ENCODE results near the gene CLASRP.
"Not testable (repeated sequence)": the region's sequence is repeated elsewhere in the genome, so short reads cannot be mapped to it uniquely, and the experiment has no call there.

CLASRP gene, protein sequence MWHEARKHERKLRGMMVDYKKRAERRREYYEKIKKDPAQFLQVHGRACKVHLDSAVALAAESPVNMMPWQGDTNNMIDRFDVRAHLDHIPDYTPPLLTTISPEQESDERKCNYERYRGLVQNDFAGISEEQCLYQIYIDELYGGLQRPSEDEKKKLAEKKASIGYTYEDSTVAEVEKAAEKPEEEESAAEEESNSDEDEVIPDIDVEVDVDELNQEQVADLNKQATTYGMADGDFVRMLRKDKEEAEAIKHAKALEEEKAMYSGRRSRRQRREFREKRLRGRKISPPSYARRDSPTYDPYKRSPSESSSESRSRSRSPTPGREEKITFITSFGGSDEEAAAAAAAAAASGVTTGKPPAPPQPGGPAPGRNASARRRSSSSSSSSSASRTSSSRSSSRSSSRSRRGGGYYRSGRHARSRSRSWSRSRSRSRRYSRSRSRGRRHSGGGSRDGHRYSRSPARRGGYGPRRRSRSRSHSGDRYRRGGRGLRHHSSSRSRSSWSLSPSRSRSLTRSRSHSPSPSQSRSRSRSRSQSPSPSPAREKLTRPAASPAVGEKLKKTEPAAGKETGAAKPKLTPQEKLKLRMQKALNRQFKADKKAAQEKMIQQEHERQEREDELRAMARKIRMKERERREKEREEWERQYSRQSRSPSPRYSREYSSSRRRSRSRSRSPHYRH

DNA sequence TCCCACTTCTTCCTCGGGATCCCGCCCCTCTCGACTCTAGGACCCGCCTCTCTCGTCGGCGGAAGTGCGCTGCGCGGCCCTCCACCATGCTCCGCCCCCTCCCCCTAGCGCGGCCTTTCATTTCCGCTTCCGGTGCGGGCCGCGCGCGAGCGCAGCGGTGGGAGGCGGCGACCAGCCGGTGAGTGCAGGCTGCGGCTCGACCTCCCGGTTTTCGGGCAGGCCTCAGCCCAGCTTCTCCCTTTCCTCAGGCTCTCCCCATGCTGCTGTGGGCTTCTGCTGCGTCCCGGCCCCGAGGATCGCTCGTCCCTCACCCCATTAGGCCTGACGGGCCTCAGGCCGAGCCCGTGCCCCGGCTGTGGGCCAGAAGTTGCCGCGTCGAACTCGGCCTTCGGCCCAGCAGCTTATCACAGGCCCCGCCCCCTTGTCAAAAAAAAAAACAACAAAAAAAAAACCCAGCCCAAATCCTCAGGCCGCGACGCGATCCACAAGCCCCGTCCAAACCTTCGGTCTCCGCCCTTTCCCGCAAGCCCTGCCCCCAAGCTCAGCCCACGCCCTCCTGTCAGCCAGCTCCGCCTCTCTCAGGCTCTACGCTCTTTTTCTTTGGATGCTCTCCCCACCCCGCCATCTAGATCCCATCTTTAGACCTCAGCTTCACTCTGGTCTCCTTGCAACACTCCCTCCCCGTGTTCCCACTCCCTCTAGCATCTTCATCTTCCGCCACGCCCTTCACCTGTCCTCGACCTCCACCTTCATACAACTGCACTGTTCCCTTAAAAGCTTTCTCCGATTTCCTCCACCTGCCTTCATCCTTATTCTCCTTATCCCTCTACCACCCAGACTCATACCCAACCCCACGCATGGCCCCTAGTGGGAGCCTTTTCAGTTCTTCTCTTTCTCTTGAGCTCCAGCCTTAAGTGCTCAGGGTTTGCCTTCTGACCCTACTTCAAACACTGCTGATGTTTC is at the start of gene CLASRP:
Gene CLASRP, plus strand, starts transcription at position 115 of the 963 bp plus-strand sequence. CDS start 1,168 bp downstream, outside the sequence.
- DNase-seq (ENCODE audit: low read depth): peak; percentile 88

DNA sequence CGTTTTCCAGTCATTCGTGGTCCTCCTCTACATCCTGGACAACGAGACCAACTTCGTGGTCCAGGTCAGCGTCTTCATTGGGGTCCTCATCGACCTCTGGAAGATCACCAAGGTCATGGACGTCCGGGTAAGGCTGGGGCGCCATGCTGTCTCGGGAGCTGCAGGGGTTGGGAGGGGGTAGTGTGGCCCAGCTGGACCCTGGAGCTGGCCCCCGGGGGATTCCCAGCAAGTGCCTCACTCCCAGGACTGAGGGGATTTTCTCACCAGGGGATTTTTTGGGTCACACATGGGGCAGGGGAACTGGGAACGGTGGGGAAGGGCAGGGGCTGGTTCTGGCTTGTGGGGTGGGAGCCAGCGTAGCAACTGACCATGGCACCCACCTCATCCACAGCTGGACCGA is 48.4 kb upstream of the CLASRP start:
- DNase-seq (ENCODE audit: low read depth): no peak

DNA sequence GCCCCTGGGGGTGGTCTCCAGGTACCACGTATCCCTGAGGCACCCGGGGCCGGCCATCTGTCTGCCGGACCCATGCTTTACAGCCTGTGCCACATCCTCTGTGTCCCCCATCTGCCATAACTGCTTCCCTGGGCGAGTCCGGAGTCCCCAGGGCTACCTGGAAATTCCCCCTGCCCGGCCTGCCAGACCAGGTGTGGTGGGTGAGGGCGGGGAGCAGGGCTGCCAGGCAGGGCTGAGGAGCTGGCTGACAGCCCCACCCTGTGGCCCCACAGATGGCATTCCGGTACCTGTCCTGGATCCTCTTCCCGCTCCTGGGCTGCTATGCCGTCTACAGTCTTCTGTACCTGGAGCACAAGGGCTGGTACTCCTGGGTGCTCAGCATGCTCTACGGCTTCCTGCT is 47.9 kb upstream of the CLASRP start:
- no peak for DNase-seq (ENCODE audit: low read depth)

DNA sequence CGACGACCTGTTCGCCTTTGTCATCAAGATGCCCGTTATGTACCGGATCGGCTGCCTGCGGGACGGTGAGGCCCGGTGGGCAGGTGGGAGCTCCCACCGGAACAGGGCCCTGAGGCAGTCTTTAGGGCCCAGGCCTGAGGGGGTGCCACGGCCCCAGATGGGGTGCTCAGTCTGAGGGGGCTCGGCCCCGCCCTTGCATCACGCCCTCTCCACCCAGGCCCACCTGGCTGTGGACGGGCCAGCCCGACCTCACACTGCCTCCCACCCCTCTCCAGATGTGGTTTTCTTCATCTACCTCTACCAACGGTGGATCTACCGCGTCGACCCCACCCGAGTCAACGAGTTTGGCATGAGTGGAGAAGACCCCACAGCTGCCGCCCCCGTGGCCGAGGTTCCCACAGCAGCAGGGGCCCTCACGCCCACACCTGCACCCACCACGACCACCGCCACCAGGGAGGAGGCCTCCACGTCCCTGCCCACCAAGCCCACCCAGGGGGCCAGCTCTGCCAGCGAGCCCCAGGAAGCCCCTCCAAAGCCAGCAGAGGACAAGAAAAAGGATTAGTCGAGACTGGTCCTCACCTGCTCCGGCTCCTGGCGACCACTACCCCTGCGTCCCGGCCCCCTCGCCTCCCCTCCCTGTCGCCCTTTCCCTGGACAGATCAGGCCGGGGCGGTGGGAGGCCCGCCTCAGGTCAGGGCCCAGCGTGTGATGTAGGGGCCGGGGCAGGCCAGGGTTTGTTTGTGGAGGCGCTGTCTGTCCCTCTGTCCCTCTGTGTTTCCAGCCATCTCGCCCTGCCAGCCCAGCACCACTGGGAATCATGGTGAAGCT is 46.3 kb upstream of the CLASRP start:
- DNase-seq (ENCODE audit: low read depth): no peak

DNA sequence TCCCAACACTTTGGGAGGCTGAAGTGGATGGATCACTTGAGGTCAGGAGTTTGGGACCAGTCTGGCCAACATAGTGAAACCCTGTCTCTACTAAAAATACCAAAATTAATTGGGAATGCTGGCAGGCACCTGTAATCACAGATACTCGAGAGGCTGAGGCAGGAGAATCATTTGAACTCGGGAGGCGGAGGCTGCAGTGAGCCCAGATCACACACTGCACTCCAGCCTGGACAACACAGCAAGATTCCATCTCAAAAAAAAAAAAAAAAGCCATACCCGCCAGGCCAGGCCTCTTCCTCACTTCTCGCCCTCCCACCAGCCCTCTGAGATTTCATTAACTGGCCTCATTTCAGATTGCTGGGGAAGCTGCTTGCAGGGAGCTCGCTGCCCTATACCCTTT is 45.3 kb upstream of the CLASRP start:
- DNase-seq (ENCODE audit: low read depth): no peak

DNA sequence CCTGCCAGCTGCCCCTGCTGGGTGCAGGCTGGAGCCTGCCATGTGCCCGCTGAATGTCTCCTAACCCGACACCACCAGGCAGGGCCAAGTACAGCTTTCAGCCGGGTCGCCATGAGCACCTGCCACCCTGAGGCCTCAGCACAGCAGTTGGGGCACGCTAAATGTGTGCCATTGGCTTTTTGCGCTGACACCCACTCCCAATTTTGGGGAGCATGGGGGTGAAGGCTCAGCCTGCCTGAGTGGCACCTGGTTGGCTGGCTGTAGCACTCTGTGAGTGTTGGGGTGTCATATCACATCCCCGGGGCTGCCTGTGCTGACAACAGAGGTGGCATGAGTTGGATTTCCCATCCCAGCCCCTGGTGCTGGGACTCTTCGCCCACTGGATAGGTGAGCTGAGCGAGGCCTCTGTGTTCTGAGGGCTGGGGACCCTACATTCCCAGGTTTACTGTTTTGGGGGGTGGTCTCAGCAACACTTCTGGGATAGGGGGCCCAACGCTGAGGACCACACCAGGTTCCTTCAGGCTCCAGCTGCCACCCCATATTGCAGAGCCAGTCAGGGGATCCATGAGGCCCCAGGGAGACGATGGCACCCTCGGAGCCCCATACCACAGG is 44.8 kb upstream of the CLASRP start:
- DNase-seq (ENCODE audit: low read depth): no peak

DNA sequence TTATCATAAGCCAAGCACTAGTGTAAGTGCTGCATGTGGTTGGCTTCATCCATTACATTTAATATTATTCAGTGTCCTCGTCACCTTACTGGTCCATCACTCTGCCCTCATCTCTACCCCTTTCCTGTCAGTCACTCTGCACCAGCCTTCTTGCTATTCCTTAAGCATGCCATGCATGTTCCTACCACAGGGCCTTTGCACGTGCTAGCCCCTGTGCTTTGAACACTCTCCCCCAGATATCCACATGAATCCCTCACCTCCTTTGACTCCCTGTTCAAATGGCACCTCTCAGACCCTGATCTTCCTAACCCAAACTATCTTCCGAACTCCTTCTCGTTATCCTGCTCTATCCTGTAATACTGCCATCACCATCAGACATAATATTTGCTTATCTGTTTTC is 40.8 kb upstream of the CLASRP start:
- DNase-seq (ENCODE audit: low read depth): no peak

GRCh38 chr19:44999131-44999925 is 39.5 kb upstream of the CLASRP start:
- DNase-seq (ENCODE audit: low read depth): not testable (repeated sequence)

GRCh38 chr19:45000665-45001064 is 38.2 kb upstream of the CLASRP start:
- not testable (repeated sequence) for DNase-seq (ENCODE audit: low read depth)

GRCh38 chr19:45001087-45001739 is 37.6 kb upstream of the CLASRP start, which contains the start of gene RELB:
RELB (plus strand) TSS chr19:45001464; CDS start chr19:45001580, 116 bp downstream.
- DNase-seq (ENCODE audit: low read depth): peak; percentile 98

GRCh38 chr19:45003485-45003884 is 35.4 kb upstream of the CLASRP start:
- no peak for DNase-seq (ENCODE audit: low read depth)

- DNase-seq (ENCODE audit: low read depth): no peak
Measured at GRCh38 chr19:45005787-45006186, 33.1 kb upstream of the CLASRP start.

DNA sequence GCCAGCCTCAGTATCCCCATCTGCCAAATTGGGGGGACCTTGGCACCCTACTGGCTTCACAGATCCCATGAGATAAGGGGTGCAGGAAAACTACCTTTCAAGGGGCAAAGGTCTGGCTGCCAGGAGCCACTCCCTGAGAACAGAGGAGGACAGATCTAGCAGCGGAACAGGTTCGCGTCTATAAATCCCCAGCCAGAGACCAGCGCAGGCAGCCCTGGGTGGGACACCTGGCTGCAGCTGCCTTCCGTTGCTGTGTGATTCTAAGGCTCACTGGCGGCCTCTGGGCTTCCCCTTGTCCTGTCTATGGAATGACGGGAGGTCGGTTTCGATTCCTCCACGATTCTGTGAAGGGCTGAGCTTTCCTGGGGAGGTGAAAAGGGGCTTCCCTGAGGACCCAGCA is 30.3 kb upstream of the CLASRP start:
- DNase-seq (ENCODE audit: low read depth): no peak

DNA sequence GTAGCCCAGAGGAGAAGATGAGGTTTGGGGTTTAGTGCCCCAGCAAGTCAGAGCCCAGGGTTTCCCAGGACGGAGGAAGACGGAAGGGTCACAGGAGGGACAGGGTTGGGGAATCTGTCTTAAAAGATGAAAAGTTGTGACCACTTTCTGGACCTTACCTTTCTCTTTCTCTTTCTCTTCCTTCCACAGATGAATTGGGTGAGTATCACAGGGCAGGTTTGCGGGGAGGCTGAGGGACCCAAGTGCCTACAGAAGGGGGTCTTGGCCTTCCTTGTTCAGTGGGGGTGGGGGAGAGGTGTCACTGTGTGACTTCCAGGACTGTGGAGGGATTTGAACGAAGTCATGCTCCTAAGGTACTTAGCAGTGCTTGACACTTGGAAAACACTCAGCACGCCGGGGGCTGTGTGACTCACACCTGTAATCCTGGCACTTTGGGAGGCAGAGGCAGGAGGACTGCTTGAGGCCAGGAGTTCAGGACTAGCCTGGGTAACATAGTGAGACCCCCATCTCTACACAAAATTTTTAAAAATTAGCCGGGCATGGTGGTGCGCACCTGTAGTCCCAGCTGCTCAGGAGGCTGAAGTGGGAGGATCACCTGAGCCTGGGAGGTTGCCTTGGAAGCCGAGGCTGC is 29.1 kb upstream of the CLASRP start:
- DNase-seq (ENCODE audit: low read depth): no peak

- no peak for DNase-seq (ENCODE audit: low read depth)
Measured at GRCh38 chr19:45010306-45010705, 28.5 kb upstream of the CLASRP start.

GRCh38 chr19:45011959-45012358 is 26.9 kb upstream of the CLASRP start:
- DNase-seq (ENCODE audit: low read depth): no peak

DNA sequence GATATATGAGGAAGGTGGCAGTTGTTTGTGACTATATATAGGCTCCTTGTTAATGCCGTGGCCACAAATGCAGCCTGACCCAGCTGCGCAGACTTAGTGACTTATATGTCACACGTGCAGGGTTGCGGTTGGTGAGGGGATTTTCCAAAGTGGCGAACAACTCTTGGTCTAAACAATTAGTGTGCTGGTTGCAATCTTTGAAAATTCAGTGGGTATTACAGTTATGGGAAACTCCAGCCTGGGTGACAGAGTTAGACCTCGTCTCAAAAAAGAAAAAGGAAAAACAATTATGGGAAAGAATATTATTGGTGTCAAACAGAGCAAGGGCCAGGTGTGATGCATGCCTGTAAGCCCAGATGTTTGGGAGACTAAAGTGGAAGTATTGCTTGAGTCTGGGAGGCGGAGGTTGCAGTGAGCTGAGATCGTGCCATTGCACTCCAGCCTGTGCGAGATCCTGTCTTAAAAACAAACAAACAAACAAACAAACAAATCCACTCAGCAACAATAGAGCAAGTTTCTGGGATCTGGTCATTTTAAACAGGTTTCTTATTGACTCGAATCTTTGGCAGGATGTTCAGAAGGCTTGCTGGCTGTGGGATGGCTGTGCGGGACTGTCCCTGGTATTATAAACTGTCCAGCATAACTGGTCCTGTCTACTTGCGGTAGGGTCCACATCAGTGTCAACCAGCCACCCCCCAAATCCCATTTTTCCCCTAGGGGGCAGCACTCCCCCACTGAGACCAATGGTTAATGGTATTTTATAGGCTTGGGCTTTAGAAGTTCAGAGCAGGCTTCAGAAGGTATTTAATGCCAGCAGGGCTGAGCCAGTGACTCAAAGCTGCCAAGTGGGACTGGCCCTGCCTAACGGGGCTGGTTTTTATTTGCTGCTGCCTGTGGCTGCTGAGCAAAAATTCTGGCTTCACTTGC is 22.2 kb upstream of the CLASRP start:
- DNase-seq (ENCODE audit: low read depth): peak; percentile 45

GRCh38 chr19:45019187-45019586 is 19.7 kb upstream of the CLASRP start:
- DNase-seq (ENCODE audit: low read depth): no peak

Measured in activated T-cell treated with anti-CD3 and anti-CD28 coated beads for 48 hours (primary cell).